Measurements from ENCODE around the gene ZNF778.

Gene ZNF778

DNA sequence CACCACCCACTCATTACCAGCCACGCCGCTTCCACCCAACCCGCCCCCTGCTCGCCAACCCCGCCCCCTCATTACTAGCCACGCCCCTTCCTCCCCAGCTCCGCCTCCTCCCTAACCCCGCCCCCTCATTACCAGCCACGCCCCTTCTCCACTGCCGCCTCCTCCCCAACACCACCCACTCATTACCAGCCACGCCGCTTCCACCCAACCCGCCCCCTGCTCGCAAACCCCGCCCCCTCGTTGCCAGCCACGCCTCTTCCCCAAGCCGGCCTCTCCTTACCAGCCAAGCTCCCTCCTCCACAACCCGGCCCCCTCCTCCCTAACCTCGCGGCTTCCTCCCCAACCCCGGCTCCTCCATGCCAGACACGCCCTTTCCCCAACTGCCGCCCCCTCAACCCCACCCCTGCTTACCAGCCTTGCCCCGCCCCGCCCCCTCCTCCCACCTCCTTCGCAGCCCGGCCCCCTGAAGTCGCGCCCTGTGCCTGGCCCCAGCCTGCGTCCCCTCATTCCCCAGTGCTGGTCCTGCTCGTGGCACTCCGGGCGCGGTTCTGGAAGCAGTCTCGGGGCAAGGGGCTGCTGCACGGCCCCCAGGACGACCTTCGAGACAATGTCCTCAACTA lies 24.4 kb upstream of the ZNF778 start:
- TF ChIP-seq, protein P1, sequence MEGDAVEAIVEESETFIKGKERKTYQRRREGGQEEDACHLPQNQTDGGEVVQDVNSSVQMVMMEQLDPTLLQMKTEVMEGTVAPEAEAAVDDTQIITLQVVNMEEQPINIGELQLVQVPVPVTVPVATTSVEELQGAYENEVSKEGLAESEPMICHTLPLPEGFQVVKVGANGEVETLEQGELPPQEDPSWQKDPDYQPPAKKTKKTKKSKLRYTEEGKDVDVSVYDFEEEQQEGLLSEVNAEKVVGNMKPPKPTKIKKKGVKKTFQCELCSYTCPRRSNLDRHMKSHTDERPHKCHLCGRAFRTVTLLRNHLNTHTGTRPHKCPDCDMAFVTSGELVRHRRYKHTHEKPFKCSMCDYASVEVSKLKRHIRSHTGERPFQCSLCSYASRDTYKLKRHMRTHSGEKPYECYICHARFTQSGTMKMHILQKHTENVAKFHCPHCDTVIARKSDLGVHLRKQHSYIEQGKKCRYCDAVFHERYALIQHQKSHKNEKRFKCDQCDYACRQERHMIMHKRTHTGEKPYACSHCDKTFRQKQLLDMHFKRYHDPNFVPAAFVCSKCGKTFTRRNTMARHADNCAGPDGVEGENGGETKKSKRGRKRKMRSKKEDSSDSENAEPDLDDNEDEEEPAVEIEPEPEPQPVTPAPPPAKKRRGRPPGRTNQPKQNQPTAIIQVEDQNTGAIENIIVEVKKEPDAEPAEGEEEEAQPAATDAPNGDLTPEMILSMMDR (IDR thresholded peaks at IDR 0.05; ENCODE audit: control insufficient read depth, extremely low read depth, insufficient read depth), result no peak
- DNase-seq (ENCODE audit: low read depth), result peak; percentile 83
- no peak overlapping the region for H3K4me3 ChIP-seq (ENCODE audit: low read depth, low read length)

DNA sequence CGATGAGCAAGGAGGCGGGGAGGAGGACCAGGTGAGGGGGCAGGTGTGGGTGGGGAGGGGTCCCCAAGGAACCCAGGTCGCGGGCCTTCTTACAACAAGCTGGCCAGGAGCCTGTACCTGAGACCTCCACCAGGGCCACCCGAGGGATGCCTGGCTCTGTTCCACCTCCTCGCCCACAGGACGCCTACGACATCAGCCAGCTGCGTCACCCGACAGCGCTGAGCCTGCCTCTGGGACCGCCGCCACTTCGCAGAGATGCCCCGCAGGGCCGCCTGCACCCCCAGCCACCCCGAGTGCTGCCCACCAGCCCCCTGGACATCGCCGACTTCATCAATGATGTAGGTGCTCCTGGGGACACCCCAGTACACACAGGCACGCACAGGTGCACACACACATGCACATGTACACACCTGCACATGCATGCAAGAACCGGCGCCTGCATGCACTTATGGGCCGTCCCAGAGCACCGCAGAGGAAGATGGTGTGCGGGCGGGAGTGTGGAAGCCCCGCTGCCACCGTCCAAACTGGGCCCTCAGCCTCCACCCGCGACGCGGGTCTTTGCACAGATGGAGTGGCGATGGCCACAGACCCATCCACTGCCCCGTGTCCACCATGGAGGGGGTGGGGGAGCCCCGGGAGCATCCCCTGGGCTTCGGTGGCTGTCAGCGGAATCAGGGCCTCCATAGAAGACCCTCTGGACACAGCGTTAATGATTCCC lies 23.8 kb upstream of the ZNF778 start:
- H3K4me3 ChIP-seq (ENCODE audit: low read depth, low read length), result no peak overlapping the region
- DNase-seq (ENCODE audit: low read depth), result no peak
- TF ChIP-seq, protein P1 (IDR thresholded peaks at IDR 0.05; ENCODE audit: control insufficient read depth, extremely low read depth, insufficient read depth), result no peak

DNA sequence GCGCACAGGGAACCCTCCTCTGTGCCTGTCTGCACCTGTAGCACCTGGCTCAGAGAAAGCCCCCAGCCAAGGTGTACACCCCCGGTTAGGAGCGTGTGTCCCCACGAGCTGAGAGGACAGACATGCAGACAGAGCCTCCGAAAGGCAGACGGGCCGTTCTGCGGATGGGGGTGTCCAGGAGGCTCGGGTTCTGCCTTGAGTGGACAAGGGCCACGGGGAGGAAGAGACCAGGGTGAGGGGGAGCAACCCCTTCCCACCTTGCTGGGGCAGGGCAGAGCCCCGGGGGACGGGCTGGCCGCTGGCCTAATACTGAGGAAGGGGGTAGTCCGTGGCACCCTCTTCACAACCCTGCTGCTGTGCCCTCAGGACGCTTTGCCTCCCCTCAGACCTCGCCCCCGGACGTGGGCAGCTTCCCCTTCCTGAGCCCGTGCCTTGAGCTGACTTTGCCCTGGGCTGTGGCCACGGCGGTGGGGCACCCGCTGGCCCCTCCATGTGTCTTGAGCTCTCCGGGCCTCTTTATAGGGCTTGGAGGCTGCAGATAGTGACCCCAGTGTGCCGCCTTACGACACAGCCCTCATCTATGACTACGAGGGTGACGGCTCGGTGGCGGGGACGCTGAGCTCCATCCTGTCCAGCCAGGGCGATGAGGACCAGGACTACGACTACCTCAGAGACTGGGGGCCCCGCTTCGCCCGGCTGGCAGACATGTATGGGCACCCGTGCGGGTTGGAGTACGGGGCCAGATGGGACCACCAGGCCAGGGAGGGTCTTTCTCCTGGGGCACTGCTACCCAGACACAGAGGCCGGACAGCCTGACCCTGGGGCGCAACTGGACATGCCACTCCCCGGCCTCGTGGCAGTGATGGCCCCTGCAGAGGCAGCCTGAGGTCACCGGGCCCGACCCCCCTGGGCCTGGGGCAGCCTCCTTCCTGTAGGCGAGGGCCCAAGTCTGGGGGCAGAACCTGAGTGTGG lies 22.9 kb upstream of the ZNF778 start:
- no peak overlapping the region for H3K4me3 ChIP-seq (ENCODE audit: low read depth, low read length)
- TF ChIP-seq, protein P1 (IDR thresholded peaks at IDR 0.05; ENCODE audit: control insufficient read depth, extremely low read depth, insufficient read depth), result no peak
- no peak for DNase-seq (ENCODE audit: low read depth)

DNA sequence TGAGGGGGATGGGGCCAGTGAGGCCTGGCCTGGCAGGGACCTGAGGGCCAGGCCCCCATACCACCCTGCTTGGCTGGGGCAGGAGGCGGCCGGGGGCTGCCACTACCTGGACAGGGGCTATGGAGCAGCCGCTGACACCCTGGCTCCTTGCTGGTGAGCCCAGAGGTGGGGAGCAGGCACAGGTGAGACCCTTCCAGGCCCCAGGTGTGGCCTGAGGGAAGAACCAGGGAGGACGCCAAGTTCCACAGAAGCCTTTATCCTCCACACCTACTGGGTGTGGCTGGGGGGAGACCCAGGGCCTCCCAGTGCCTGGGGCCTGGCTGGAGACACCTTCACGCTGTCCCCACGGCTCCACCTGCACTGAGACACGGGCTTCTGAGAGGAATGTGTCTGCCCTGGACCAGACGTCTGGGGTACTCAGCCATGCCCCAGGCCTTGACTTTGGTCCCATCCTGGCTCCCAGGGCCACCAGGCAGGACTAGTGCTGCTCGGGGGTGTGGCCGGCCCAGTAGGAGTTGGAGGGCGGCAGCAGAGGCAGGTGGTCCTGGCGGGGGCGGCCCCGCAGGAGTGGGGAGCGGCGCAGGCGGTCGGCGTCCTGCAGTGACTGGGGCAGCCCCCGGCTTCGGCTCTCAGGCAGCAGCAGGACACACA lies 21.9 kb upstream of the ZNF778 start:
- TF ChIP-seq, protein P1 (IDR thresholded peaks at IDR 0.05; ENCODE audit: control insufficient read depth, extremely low read depth, insufficient read depth), result no peak
- H3K4me3 ChIP-seq (ENCODE audit: low read depth, low read length), result no peak overlapping the region
- no peak for DNase-seq (ENCODE audit: low read depth)

DNA sequence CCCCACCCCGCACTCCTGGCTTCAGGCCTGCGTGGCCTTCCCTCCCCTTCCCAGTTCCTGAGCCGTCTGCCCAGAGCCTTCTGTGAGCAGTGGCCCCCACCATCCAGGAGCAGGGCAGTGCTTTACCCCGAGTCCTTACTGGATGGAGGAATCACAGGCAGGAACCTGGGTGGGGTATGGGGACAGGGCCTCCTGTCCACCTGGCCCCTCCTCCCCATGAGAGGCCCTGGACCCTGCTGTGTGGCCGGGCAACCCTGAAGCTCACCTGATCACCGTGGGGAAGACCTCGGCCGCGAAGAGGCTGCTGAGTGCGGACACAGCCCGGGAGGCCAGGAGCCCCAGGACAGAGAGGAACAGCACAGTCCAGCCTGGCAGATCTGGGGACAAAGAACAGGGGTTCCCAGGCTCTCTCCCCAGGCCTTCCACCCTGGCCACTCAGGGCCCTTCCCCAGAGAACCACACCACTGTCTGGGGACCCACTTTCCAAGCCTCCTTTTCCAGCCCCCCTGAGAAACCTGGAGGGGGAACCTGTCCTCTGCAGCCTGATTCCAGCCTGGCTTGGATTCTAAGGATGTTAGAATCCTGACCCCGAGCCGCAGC lies 20.4 kb upstream of the ZNF778 start:
- TF ChIP-seq, protein P1 (IDR thresholded peaks at IDR 0.05; ENCODE audit: control insufficient read depth, extremely low read depth, insufficient read depth), result no peak
- H3K4me3 ChIP-seq (ENCODE audit: low read depth, low read length), result no peak overlapping the region
- DNase-seq (ENCODE audit: low read depth), result no peak

Data from LNCaP clone FGC (cell line).